Measurements from ENCODE around the gene LSM4. TPM values are rescaled to one million over a fixed set of nuclear protein-coding genes. Genes with fewer than 3 reads are reported as not detected.

The LSM4 gene
- total and polyA plus RNA-seq, 2 donors (not counting 3 experiments of a cell fraction or from before 2014, with no cell fraction given) = 118 to 119 TPM

DNA sequence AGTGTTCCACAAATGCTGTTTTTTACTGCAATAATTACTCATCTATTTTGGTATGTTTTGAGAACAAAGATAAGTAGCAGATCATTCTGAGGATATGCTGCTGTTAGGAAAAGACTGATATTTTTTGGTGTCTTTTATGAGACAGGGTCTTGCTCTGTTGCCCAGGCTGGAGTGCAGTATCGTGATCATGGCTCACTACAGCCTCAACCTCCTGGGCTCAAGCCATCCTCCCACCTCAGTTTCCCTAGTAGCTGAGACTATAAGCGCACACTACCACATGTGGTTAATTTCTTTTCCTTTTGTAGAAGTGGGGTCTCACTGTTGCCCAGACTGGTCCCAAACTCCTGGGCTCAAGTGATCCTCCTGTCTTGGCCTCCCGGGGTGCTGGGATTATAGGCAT, 9.5 kb downstream of the LSM4 start:
- no peak overlapping the region for H3K27ac ChIP-seq (ENCODE audit: insufficient read depth, low read depth, low read length)
- intact Hi-C loops (cut with micrococcal nuclease) (no loop called here), dilution Hi-C loops (cut with MboI; ENCODE audit: extremely low pct_ligation_motif_present, low sequenced_read_pairs) (no loop called here)
- H3K9me1 ChIP-seq (replicated peaks; ENCODE audit: control insufficient read depth, extremely low read depth, insufficient read depth, low read length) = no peaks in the 10 kb centered on the region
- peaks cover 9% of the 10 kb centered on the region for H3K4me1 ChIP-seq (ENCODE audit: control insufficient read depth, extremely low read depth, insufficient read depth, low read length)
- no peaks in the 10 kb centered on the region for H4K20me1 ChIP-seq (replicated peaks; ENCODE audit: control insufficient read depth, extremely low read depth, insufficient read depth, low read length)
- BruUV-seq (replicated peaks) = no TSS peak
- H2AFZ ChIP-seq (ENCODE audit: low read depth, low read length) = no peak overlapping the region
- no peak overlapping the region for H3K4me2 ChIP-seq (ENCODE audit: insufficient read depth, low read length)
- no peaks in the 10 kb centered on the region for H3K79me2 ChIP-seq (ENCODE audit: control insufficient read depth, insufficient read depth, low read length)
- DNase-seq (ENCODE audit: low read depth, low spot score) (no peak), FAIRE-seq (no peak)
- H3K4me3 ChIP-seq (replicated peaks in 1 of 3; ENCODE audit: insufficient read depth in 1 of 3, low read depth in 1 of 3, low read length in 3 of 3) = no peak overlapping the region
- no peak for TF ChIP-seq GATA2 (IDR thresholded peaks at IDR 0.05; ENCODE audit: insufficient read depth, insufficient read length, low read depth, low read length)
- TF ChIP-seq POLR2AphosphoS5 (IDR thresholded peaks at IDR 0.05; ENCODE audit: insufficient read depth, low read depth, low read length) = no peak
- TF ChIP-seq, protein P1, sequence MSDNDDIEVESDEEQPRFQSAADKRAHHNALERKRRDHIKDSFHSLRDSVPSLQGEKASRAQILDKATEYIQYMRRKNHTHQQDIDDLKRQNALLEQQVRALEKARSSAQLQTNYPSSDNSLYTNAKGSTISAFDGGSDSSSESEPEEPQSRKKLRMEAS (IDR thresholded peaks at IDR 0.05; ENCODE audit: insufficient read depth, insufficient read length) = no peak
- TF ChIP-seq POLR2A (IDR thresholded peaks at IDR 0.05; ENCODE audit: low read depth, low read length) = no peak
- TF ChIP-seq, protein P2, sequence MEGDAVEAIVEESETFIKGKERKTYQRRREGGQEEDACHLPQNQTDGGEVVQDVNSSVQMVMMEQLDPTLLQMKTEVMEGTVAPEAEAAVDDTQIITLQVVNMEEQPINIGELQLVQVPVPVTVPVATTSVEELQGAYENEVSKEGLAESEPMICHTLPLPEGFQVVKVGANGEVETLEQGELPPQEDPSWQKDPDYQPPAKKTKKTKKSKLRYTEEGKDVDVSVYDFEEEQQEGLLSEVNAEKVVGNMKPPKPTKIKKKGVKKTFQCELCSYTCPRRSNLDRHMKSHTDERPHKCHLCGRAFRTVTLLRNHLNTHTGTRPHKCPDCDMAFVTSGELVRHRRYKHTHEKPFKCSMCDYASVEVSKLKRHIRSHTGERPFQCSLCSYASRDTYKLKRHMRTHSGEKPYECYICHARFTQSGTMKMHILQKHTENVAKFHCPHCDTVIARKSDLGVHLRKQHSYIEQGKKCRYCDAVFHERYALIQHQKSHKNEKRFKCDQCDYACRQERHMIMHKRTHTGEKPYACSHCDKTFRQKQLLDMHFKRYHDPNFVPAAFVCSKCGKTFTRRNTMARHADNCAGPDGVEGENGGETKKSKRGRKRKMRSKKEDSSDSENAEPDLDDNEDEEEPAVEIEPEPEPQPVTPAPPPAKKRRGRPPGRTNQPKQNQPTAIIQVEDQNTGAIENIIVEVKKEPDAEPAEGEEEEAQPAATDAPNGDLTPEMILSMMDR (IDR thresholded peaks at IDR 0.05; ENCODE audit: extremely low read depth in 1 of 2, insufficient read depth in 1 of 2, low read depth in 1 of 2, low read length in 2 of 2) = no peak
- TF ChIP-seq JUN (IDR thresholded peaks at IDR 0.05; ENCODE audit: borderline replicate concordance, insufficient read depth, insufficient read length, low read depth) = no peak
- TF ChIP-seq MYC (IDR thresholded peaks at IDR 0.05; ENCODE audit: low read depth, low read length) = no peak
- TF ChIP-seq EZH2 (IDR thresholded peaks at IDR 0.05; ENCODE audit: borderline replicate concordance, low read depth, low read length, severe bottlenecking) = no peak
- no peak for TF ChIP-seq FOS (IDR thresholded peaks at IDR 0.05; ENCODE audit: borderline replicate concordance, insufficient read depth, low read length)
- ChIA-PET CTCF (interaction anchor here (0.8 to 1.5 kb wide), 2 partner anchors 9 to 34 kb away, joined by 3 to 4 read pairs; partner anchors contain the start of gene LSM4), POLR2A (interaction anchor here (1.5 kb wide), 1 partner anchor 34 kb away, joined by 14 read pairs; no protein-coding TSS in a partner anchor)
- H3K9me3 ChIP-seq (replicated peaks; ENCODE audit: control insufficient read depth, insufficient read depth, low read length) = no peaks in the 10 kb centered on the region
- no peaks in the 10 kb centered on the region for H3K27me3 ChIP-seq (ENCODE audit: control insufficient read depth in 2 of 2, insufficient read depth in 2 of 2, low read length in 2 of 2)
- peaks cover 0 to 15% of the 10 kb centered on the region in 2 experiments for H3K36me3 ChIP-seq (ENCODE audit: control insufficient read depth in 2 of 2, extremely low read depth in 1 of 2, insufficient read depth in 2 of 2, low read length in 2 of 2)
- no peak overlapping the region for H3K9ac ChIP-seq (replicated peaks; ENCODE audit: extremely low read depth, insufficient read depth, low read length)
